Measurements from ENCODE around the gene PXMP4.

- TF ChIP-seq CTCF (conservative IDR thresholded peaks at IDR 0.05 in 1 of 2, IDR thresholded peaks at IDR 0.05 in 1 of 2; ENCODE audit: extremely low read depth in 1 of 2, insufficient read depth in 1 of 2, low read depth in 1 of 2, low read length in 2 of 2) (peak; percentile 51 to 79), EZH2 (IDR thresholded peaks at IDR 0.05; ENCODE audit: borderline replicate concordance, low read length) (no peak)
These were observed 11.6 kb upstream of the PXMP4 start, which contains the start of gene ZNF341 for GRCh38 chr20:33731693-33732165.
